Measurements from ENCODE around the gene NUTF2.

The NUTF2 gene

GRCh38 chr16:67865318-67865717, 18.6 kb downstream of the NUTF2 start:
- no peak for DNase-seq

- DNase-seq = no peak
These were observed 21.6 kb downstream of the NUTF2 start for GRCh38 chr16:67868290-67868689.

DNA sequence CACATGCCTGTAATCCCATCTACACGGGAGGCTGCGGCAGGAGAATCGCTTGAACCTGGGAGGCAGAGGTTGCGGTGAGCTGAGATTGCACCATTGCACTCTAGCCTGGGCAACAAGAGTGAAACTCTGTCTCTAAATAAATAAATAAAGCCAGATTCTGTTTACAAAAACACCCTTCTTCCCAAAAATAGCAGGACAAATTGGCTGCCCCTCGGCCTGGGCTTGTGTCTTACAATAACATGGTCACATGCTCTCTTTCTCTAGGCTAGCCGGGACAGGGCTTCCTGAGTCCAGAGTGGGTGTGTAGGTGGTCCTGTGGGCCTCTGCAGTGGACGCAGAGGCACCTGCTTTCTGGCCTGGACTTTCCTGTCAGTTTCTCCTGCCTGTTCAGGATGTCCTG, 22.9 kb downstream of the NUTF2 start:
- no peak for DNase-seq

- DNase-seq = no peak
These were observed 24.5 kb downstream of the NUTF2 start for GRCh38 chr16:67871256-67871655.

DNA sequence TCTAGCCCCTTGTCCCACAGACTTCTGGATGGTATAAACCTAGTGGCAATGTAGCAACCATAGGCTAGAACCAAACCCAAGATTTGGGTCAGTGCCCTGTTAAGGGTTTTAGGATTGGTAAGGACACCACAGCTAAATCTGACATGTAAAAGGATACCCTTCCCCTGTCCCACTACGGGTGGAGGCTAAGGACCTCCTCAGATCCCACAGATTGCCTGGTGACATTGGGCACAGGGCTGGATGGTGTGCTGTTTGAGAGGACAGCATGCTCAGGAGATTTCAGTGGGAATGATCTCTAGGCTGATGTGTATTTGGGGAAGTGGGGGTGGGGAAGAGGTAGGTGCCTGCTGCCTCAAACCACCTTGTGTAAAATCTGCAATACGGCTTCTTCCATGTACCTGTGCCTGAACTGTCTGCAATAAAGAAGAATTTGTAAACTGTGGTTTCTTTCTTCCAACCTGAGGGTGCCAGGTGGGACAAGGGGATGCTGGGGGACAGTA, 25.4 kb downstream of the NUTF2 start:
- DNase-seq = no peak

DNA sequence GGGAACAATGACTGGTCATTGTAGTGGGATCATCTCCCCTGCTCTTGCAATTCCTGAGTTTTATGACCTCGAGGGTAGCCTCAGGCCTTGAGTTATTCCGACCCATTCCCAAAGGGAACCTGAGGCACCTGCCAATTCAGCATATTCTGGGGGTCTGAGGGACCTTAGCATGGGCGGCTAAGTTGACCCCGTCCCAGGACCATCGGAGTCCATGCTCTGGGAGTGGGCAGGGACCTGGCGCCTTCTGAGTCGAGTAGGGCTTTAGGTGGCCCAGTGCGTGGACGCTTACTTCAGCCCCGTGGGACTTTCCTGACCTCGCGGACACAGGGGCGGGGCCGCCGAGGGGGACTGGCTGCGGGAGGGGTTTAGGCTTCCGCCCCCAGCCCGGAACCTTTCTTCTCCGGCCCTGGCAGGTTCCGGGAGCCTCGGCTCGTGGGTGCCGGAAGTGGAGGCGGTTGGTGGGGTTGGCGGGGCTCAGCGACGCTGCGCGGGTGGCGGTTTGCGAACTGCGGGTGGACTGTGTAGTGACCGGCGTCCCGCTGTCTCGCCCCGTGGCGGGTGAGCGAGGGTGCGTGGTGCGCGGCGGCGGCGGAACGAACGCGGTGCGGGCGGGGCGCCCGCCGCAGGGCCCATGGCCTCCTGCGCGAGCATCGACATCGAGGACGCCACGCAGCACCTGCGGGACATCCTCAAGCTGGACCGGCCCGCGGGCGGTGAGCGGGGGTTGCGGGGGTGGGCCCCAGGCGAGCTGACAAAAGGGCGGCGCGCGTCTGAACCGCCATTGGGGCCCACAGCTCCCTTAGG, 26.1 kb downstream of the NUTF2 start, which contains the start of gene EDC4:
TSS of gene EDC4 (plus strand) at position 422 of the 804 bp plus-strand sequence. CDS start at position 632, 210 bp downstream.
- peak; percentile 87 for DNase-seq

- DNase-seq = no peak
These were observed 27.0 kb downstream of the NUTF2 start for GRCh38 chr16:67873435-67874370.

GRCh38 chr16:67874372-67874771, 27.6 kb downstream of the NUTF2 start:
- no peak for DNase-seq

GRCh38 chr16:67877064-67877463, 30.3 kb downstream of the NUTF2 start:
- DNase-seq = no peak

DNA sequence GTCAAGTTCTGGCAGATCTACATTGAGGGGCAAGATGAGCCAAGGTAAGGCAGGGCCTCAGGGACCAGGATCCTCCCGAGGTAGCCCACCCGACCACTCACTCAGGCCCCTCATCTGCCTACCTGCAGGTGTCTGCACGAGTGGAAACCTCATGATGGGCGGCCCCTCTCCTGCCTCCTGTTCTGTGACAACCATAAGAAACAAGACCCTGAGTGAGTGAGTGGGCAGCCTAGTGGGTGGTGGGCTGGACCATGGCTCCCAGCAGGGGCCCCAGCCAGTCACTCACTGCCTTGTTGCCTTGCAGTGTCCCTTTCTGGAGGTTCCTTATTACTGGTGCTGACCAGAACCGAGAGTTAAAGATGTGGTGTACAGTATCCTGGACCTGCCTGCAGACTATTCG, 31.5 kb downstream of the NUTF2 start:
- no peak for DNase-seq

GRCh38 chr16:67878846-67879245, 32.1 kb downstream of the NUTF2 start:
- DNase-seq = no peak

DNA sequence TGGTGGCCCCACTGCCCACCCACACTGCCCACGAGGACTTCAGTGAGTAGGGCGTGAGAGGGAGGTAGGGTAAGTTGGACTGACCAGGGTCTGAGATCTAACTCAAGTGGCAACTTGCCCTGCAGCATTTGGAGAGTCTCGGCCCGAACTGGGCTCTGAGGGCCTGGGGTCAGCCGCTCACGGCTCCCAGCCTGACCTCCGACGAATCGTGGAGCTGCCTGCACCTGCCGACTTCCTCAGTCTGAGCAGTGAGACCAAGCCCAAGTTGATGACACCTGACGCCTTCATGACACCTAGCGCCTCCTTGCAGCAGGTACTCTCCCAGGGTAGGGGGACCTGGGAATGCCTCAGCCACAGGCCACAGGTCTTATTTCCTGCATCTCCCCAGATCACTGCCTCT, 32.7 kb downstream of the NUTF2 start:
- DNase-seq = no peak

DNA sequence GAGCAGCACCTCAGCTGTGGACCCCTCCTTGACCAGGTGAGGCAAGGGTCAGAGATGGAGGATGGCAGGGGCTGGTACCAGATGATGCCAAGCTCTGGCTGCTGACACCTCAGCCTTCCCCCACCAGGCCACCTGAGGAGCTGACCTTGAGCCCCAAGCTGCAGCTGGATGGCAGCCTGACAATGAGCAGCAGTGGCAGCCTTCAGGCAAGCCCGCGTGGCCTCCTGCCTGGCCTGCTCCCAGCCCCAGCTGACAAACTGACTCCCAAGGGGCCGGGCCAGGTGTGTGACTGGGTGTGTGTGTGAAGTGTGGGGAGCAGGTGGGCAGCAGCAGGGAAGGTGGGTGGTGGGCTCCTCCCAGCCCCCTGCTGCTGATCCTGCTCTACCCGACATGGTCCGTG, 33.2 kb downstream of the NUTF2 start:
- DNase-seq = no peak

GRCh38 chr16:67880584-67880983, 33.9 kb downstream of the NUTF2 start:
- DNase-seq = no peak

DNA sequence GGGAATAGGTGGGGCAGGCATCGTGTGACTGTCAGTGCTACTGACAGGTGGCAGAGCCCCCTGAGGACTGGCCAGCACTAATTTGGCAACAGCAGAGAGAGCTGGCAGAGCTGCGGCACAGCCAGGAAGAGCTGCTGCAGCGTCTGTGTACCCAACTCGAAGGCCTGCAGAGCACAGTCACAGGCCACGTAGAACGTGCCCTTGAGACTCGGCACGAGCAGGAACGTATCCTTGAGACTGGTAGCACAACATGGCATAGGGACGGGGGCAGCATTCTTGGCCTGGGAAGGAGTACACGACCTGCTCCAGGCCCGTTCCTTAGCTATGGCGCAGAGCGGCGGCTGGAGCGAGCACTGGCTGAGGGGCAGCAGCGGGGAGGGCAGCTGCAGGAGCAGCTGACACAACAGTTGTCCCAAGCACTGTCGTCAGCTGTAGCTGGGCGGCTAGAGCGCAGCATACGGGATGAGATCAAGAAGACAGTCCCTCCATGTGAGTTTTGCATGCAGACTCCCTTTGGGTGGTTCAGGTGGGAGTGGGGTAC, 35.0 kb downstream of the NUTF2 start:
- DNase-seq = no peak

DNA sequence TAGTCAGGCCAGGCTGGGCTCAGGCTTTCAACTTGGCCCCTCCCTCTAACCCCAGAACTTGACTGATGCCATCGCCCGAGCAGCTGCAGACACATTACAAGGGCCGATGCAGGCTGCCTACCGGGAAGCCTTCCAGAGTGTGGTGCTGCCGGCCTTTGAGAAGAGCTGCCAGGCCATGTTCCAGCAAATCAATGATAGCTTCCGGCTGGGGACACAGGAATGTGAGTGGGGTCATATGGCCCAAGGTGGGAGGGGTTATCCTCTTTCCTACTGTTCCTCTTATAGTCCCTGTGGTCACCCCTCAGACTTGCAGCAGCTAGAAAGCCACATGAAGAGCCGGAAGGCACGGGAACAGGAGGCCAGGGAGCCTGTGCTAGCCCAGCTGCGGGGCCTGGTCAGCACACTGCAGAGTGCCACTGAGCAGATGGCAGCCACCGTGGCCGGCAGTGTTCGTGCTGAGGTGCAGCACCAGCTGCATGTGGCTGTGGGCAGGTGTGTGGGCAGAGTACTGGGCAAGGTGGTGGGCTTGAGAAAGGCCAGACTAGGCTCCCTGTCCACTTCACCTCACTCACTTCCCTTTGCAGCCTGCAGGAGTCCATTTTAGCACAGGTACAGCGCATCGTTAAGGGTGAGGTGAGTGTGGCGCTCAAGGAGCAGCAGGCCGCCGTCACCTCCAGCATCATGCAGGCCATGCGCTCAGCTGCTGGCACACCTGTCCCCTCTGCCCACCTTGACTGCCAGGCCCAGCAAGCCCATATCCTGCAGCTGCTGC, 35.8 kb downstream of the NUTF2 start:
- no peak for DNase-seq

DNA sequence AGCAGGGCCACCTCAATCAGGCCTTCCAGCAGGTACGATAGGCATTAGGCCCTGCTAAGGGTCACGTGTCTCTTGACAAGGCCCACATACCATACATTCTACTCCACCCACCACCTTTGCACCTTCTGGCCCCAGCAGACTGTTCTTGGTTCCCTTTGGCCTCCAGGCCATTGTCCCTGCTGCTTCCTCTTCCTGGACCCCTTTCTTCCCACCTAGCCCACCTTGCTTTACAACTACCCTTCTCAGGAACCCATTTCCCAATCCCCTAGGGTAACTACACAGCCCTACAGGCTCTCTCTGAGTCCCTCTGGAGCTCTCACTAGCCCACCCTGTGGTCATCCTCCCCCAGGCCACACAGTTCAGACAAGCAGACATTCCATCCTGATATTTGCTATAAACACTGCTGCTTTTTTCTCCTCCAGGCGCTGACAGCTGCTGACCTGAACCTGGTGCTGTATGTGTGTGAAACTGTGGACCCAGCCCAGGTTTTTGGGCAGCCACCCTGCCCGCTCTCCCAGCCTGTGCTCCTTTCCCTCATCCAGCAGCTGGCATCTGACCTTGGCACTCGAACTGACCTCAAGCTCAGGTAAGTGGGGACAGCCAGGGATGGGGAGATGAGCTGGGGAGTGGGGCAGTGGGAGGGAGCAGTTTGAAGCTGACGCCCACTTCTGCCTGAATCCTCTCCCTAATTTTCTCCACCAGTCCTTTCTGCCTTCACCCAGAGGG, 36.6 kb downstream of the NUTF2 start:
- no peak for DNase-seq

DNA sequence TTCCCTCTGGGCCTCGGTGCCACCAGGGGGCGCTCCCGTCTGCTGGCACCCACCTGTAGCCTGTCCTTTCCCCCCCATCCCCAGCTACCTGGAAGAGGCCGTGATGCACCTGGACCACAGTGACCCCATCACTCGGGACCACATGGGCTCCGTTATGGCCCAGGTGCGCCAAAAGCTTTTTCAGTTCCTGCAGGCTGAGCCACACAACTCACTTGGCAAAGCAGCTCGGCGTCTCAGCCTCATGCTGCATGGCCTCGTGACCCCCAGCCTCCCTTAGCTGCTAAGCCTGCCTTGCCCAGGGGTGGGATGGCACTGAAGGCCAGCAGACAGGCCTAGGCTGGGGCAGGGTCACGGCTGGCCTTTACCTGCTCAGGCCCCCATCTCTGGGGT, 37.1 kb downstream of the NUTF2 start:
- DNase-seq = peak; percentile 55

DNA sequence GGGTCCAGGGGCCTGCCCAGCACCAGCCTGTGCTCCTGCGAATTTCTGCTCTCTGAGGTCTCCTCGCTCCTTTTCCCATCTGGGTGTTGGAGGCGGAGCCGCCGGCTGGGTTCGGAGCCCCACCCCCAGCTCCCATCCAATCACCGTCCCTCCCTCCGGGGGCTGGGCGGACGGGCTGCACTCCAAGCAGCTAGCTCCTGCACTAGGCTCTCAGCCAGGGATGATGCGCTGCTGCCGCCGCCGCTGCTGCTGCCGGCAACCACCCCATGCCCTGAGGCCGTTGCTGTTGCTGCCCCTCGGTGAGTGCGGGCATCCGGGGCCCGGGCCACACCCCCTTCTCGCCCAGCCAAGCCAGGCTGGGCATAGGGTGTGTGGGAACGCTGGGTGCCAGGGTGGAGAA, 38.0 kb downstream of the NUTF2 start, which contains the start of gene NRN1L:
TSS of gene NRN1L (plus strand) at position 202 of the 400 bp plus-strand sequence. CDS start at position 221, 19 bp downstream.
- no peak for DNase-seq

- no peak for DNase-seq
These were observed 38.8 kb downstream of the NUTF2 start for GRCh38 chr16:67885545-67885944.

- DNase-seq = no peak
These were observed 39.2 kb downstream of the NUTF2 start for GRCh38 chr16:67885976-67886375.

- no peak for DNase-seq
These were observed 39.7 kb downstream of the NUTF2 start for GRCh38 chr16:67886387-67886786.
